ENCODE results near the gene PRDM16.

GRCh38 chr1:3430820-3431219, 361.8 kb downstream of the PRDM16 start:
- TF ChIP-seq PPARA (CRISPR knock-in tag; IDR thresholded peaks at IDR 0.05; ENCODE audit: borderline replicate concordance) (no peak), ISL1 (CRISPR knock-in tag; IDR thresholded peaks at IDR 0.05) (no peak), RARB (CRISPR knock-in tag; IDR thresholded peaks at IDR 0.05) (no peak), CREB5 (CRISPR knock-in tag; IDR thresholded peaks at IDR 0.05; ENCODE audit: low read depth) (no peak), ARNTL (CRISPR knock-in tag; IDR thresholded peaks at IDR 0.05; ENCODE audit: borderline replicate concordance, low read depth) (no peak), TCF4 (CRISPR knock-in tag; IDR thresholded peaks at IDR 0.05; ENCODE audit: borderline replicate concordance) (no peak), ESRRG (CRISPR knock-in tag; IDR thresholded peaks at IDR 0.05) (no peak), ZNF70 (CRISPR knock-in tag; IDR thresholded peaks at IDR 0.05) (no peak), ZFP30 (CRISPR knock-in tag; IDR thresholded peaks at IDR 0.05) (no peak), TSHZ2 (CRISPR knock-in tag; IDR thresholded peaks at IDR 0.05) (no peak), PATZ1 (CRISPR knock-in tag; IDR thresholded peaks at IDR 0.05; ENCODE audit: borderline replicate concordance) (no peak), ZNF8 (CRISPR knock-in tag; IDR thresholded peaks at IDR 0.05) (no peak)
